GM18868 (cell line): ENCODE results near the gene HOMER1.
A peak's percentile ranks its signal among the peaks of the same experiment; 100 is the strongest.
"Not testable (repeated sequence)": the region's sequence is repeated elsewhere in the genome, so short reads cannot be mapped to it uniquely, and the experiment has no call there.

Source experiments
- ATAC-seq: cut with Tn5 transposase; IDR thresholded peaks from one replicate; pipeline ENCODE4 v1.9.1; 2021; ENCODE audit warnings: mild to moderate bottlenecking, moderate library complexity; ENCODE audit not compliant: unreplicated experiment

The HOMER1 gene

DNA sequence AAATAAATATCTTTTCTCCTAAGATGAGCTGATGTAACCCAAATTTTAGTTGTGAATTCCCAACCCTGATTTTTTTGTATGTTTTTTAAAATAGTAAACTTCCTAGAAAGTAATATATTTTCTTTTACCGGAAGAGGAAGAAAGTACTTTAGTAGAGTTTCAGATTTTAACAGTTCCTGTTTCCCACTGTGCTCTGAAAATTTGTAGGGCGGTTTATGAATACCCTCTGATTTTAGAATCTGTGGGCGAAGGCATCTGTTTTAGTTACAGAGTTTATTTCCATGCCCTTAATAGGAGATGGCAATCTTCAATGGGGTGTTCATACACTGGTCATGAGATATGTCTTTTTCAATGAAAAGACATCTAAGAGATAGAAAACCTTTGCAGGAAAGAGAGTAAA is 3.7 kb upstream of the HOMER1 start:
- no peak for ATAC-seq

DNA sequence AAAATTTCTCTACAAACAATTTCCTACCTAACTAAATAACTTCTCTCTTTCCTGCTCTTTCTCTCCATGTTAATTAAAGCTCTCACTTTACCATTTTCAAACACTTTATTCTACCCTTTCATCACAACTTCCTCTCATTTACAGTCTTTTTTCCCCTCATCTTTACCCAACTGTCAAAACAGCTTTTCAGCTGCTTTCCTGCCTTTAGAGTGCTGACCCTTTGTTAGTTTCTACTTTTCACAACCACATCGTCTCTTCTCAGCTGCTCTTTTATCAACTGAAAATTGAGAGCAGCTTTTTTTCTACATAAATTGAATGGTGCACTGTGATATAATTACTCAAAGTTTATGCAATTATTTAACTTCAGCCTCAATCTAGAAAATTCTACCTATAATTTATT is 3.1 kb upstream of the HOMER1 start:
- no peak for ATAC-seq

DNA sequence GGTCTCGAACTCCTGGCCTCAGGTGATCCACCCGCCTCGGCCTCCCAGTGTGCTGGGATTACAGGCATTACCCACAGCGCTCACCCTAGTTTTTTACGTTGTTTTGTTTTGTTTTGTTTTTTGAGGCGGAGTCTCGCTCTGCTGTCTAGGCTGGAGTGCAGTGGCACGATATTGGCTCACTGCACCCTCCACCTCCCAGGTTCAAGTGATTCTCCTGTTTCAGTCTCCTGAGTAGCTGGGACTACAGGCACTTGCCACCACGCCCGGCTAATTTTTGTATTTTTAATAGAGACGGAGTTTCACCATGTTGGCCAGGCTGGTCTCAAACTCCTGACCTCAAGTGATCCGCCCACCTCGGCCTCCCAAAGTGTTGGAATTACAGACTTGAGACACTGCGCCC is 2.4 kb upstream of the HOMER1 start:
- ATAC-seq, result not testable (repeated sequence)

DNA sequence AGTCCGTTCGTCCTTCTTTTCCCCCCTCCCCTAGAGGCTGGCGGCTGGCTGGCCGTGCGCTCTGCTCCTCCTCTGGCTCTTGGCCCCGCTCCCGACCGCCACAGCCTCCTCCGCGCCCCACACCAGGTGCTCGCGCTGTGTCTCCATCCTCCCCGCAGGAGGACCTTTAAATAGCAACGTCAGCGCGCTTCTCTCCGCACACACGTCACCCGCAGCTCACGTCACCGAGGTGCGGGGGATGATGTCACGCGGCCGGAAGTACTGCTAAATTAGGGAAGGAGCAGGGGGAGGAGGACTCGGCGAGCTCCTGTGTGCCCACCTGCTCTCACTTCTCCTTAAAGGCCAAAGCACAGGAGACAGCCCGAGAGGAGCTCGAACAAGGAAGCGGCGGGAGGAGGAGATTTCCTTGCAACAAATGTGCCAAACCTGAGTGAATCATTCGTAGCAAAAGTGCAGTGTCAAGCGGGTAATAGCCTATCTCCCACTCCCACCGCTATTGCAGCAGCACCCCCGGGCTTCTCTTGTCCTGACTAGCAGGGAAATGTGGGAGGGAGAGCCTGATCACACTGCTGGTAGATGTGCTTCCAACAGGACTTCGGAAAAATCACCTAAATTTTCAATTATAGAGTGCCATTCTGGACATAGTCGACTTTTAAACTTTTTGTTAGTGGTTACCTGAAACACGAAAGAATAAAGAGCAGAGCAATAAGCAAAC is 614 bp upstream of the HOMER1 start:
- peak; percentile 79 for ATAC-seq

DNA sequence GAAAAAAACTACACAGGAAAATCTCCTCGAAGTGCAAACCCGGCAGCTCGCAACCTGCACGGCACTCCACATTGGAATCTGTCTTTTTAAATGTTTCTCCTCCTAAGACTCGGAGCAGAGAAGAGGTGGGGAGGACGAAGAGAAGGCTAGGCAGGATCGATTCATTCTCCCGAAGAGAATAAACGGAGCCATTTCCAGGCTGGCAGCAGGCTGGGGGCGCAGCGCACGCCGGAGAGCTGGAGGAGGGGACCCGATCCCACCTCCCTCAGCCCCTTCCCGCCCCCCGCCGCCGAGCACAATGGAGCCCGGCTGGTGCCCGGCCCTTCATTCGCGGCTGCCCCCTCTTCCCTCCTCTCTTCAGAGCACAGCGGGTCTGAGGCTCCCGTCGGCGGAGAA is 628 bp downstream of the HOMER1 start:
- ATAC-seq, result no peak

DNA sequence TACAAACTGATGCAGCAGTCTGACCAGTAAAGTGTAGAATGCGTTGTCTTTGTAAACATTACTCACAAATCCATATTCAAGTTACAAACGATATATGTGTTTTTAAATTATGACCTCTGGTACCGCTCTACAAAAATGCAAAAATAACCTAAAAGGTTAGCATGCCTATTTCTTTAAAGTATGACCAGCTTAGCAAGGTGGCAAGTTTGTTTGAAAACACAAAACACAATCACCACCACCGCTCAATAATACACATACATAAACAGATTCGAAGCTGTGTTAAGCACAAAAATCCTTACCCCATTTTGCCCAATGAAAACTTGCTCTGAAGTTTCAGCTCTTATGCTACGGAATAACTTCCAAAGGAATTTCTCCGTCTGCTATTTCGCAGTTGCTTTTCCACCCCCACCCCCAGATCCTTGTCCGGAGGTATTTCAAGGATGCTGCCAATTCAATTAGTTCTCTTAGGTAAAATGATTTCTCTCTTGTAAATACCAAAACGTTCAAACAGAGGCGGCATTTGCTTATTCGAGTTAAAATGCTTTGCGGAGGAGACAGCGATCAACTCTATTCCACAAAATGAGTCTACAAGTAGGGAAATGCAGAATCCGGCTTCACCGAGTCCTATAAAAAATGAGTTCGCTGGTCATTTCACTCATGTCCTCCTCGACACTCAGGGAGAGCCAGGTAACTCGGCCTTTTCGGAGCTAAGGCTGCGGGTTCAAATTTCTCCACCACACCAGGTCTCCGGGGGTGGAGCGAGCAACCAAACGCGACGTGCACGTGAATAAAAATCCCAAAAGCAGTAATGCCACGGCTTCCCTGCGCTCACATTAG is 1.2 kb downstream of the HOMER1 start:
- no peak for ATAC-seq

DNA sequence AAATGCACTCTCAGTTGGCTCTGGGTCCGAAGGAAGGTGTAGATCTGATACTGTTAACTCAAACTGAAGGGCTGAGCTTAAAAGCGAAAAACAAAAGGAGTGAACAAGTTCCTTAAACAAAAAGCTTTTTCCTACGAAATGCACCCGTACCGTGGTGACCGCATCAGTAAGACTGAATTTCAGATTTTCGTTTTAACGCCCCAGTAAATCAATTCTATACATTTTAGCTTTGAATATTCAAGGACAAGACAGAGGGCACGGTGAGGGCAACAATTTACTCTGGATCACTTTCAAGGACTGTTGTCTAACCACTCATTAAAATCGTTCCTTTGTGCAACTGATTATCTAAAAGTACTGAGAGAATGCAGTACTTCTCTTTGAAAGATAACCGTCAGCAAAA is 1.9 kb downstream of the HOMER1 start:
- no peak for ATAC-seq

DNA sequence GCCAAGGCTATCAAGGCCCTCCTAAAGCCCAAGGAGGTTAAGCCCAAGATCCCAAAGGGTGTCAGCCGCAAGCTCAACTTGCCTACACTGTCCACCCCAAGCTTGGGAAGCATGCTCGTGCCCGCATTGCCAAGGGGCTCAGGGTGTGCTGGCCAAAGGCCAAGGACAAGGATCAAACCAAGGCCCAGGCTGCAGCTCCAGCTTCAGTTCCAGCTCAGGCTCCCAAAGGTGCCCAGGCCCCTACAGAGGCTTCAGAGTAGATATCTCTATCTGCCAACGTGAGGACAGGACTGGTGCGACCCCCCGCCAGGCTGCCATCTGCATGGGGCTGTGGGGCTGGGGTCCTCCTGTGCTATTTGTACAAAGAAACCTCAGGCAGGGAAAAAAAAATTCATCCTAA is 3.3 kb downstream of the HOMER1 start:
- no peak for ATAC-seq

DNA sequence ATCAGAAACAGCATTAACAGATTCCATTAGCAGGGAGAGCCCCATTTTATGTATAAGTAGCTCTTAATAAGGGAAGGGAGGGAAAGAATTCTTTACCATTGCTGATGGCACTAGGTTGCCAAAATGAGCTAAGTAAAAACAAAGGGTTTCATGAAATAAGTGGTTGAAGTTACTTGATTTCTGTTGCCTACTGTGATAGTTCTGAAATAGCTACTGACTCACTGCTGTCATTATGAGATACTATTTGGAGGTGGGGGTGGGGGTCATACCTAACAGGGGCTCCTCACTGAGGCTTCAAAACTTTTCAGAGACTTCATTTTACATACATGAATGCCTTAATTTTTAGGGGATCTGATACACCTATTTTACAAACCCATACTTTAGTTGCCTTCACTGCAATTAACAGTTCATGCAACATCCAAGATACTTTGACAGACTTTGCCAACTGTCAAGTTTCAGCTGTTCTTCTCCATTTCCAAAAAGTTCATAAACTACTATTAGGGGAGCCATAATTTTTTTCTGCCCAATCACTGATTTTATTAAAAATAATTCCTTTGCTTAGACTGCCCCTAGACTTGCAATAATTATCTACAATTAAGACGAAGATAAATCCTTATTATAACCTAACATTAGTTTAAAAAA is 4.6 kb downstream of the HOMER1 start:
- ATAC-seq, result no peak

DNA sequence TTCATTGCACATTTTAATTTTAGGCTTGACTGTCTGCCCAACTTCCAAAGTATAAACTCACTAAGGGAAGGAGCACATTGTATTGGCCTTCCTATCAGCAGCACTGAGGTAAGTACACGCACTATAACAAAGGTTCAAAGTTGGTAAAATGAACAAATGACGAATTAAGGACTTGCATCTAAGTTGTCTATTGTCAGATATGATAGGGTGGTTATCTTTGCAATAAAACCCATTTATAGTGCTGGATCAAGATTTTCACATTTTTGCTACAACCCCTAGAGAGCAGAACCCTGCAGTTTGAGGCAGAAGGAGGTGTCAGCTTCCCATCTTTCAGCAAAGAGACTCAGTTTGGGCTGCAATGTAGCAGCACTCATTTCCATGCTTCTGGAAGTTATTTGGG is 5.1 kb downstream of the HOMER1 start:
- ATAC-seq, result no peak

DNA sequence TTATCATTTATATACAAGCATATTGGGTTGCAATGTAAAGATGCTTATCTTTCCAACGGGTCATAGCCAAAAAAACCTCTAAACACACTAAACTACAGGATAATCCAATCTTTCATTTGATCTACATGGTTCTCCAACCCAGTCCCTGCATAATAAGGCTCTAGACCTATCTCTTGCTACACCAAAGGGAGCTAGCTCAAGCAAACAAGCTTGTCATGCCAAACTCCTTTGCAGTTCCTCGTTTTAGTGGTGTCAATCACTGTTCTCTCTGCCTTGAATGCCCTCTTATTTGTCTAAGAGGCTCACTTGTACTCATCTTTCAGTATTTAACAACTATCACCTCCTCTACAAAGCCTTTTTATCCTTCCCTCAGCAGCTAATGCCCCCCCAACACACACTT is 5.6 kb downstream of the HOMER1 start:
- no peak for ATAC-seq

DNA sequence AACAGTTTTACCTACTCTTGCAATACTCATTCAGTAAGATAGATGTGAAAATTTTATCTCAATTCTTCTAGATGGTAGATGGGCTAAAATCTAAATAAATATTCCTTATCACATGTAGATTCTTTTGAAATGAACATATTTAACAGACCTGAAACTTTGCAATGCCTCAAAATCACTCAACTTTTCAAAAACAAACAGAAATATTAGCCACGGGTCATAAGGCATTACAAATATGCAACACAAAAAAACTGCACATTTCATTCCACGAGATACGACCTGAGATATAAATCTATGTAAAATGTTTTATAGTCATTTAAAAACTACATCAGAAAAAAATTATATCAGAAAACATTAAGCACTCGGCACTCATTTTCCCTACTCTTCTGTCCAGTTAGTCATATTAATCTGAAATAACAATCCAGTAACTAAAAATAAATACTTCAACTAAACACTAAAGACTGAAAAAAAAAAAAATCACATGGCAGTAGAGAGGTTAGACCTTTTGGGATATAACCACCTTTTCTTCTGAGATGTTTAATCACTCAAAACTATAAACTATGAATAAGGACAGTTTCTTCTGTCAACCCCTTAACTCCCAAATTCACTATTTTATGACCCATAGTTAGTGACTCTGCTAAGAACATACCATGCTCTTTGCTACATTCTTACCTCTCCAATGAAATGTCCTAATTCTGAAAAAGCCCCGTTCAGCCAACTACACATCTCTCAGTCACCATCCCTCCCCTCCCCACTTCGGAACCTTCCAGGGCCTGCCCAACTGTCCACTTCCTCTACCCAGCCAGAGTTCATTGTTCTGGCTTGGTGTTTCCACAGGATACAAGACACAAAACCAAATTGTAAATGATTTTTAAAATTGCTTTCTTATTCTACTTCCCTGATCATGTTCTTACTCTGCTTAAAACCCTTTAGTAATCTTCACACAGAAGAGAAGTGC is 6.4 kb downstream of the HOMER1 start:
- ATAC-seq, result no peak

DNA sequence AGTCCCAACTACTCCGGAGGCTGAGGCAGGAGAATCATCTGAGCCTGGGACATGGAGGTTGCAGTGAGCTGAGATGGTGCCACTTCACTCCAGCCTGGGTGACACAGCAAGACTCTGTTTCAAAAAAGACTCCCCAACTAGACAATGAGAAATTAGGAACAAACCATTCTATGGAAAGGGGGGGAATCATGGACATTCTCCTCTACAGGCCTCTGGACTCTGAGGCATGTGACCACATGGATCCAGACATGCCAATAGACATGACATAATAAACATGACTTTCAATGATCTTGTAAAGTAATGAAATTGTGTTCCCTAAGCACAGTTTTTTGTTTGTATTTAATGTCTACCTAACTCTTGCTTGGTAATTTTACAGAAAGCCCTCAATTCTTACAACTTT is 8.8 kb downstream of the HOMER1 start:
- no peak for ATAC-seq

DNA sequence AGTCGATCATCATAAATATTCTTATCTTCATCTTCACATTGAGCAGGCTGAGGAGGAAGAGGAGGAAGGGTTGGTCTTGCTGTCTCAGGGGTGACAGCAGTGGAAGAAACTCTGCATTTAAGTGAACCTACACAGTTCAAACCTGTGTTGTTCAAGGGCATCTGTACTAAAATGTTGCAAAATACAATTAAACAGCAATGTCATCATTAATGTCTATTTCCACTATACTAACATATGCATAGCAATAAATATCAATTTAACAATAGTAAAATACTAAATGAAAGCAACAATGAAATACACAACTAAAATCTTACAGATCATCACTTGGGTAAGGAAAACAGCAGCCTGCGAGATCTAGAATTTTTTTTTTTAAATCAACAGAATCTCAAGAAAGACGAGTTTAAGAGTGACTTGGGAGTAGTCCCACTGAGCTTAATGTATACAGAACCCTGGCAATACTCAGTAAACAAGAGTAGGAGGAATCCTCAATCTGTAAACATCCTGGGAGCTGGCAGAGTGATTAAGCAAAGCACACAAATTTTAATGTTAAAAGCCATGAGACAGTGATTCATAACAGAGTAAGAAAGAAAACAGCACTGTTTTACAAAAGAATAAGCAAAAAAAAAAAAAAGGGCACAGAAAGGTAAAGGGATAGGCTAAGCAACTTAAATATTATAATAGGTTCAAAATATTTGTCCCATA is 10.0 kb downstream of the HOMER1 start:
- ATAC-seq, result no peak

DNA sequence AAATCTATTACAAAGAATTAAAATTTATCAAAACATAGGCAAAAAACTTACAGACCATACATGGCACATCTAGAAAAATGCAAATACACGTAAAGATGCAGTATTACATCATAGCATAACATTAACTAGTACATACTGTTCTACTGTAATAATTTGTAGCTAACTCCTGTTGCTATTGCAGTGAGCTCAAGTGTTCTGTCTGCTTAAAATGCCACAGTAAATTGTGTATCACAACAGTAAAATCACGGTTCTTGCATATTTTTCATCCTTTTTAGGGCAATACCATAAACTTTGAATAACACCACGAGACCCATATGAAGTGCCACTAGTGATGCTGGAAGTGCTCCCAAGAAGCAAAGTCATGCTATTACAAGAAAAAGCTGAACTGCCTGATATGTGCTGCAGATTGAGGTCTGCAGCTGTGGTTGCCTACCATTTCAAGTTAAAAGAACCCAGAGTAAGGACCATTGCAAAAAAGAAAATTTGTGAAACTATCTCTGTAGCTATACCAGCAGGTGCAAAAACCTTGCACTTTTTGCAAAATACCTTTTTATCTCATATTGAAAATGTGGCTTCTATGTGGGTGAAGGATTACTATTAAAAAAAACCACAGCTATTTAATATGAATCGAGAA is 14.2 kb downstream of the HOMER1 start:
- no peak for ATAC-seq

DNA sequence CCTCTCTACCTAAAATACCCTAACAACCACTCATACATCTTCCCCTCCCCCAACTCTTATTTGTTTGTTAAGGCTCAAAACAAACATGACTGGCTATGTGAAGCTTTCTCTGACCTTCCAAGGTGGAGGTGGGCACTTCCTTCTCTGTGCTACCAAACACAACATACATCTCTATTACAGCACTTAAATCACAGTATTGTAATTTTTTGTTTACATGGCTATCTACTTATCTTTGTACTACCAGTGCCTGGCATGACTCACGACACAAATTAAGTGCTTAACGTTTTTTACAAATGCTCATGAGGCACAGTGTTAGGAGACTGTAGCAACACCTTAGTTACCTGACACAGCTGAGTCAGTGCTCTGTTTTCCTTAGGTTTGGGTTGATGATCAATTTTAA is 18.6 kb downstream of the HOMER1 start:
- ATAC-seq, result no peak

DNA sequence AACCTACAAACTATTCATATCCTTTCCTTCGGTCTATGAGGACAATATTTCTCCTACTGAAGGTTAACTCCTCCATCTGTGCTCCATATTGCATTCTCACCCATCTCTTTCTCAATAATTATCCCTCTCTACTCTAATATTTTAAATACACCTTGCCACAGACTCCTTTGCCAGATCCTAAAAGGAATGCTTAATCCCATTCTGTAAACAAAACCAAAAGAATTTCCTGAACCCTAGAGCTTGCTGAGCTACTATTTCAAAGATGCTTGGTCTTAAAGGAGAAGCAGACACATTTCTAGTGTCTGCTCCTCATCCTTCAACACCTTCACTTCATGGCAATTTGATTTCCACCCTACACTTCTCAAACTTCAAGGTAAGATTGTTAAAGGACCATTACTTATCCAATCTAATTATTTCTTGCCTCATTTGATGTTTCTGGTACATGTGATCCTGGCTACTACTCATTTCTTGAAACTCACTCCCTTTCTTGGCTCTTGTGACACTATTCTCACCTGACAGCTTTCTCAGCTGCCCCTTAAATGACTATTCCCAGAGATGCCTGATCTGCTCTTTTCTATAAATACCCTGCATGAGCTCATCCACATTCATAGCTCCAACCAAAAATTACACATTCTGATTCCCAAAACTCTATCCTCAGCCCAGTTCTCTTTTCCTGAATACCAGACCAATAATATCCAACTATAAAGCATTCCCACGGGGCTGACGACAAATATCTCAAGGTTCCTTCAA is 20.2 kb downstream of the HOMER1 start:
- ATAC-seq, result no peak

DNA sequence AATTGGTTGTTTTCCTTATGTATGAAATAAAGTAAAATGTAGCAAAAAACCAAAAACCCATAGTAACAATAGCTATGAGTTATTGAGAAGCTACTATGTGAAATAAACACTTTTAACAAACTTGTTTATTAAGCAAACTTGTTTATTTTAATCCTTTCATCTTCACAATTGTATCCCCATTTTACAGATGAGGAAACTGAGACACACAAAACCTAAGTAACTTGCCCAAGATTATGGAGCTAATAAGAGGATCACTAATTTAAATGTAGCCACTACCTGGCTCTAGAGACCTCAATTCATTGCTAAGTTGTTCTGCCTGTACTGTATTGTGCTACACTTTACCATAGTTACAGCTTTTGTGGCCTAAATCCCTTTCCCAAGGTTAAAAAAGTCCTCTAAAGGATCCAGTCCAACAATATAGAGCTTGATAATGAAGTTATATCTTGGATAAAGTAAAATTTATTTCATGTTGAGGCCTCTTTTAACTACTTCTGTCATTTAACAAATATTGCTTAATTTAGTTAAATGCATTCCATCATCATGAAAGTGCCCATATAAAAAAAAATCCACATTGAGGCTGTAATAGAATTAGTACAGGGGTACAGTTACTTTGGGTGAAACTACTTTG is 22.1 kb downstream of the HOMER1 start:
- ATAC-seq, result no peak
